HEK293T (cell line): ENCODE measurements around the gene SNTG2.

Experiments used
- ARNT ChIP-seq: fragments of 450-650 bp; IDR thresholded peaks from 2 replicates; pipeline ENCODE4 v1.6.1; 2017; ENCODE audit warnings: mild to moderate bottlenecking
- BHLHE40 ChIP-seq: fragments of 450-650 bp; IDR thresholded peaks from 2 replicates; pipeline ENCODE4 v1.6.1; 2016; ENCODE audit warnings: mild to moderate bottlenecking, moderate library complexity, borderline replicate concordance
- CTBP1 ChIP-seq: fragments of 450-650 bp; IDR thresholded peaks from 2 replicates; pipeline ENCODE4 v1.6.1; 2016; ENCODE audit warnings: borderline replicate concordance
- ELF4 ChIP-seq: fragments of 450-650 bp; IDR thresholded peaks from 2 replicates; pipeline ENCODE4 v1.6.1; 2017; ENCODE audit warnings: antibody characterized with exemption
- HDGF ChIP-seq: fragments of 450-650 bp; IDR thresholded peaks from 2 replicates; pipeline ENCODE4 v1.6.1; 2017; ENCODE audit warnings: antibody characterized with exemption, borderline replicate concordance
- LEF1 ChIP-seq: fragments of 450-650 bp; IDR thresholded peaks from 2 replicates; pipeline ENCODE4 v1.6.1; 2017; ENCODE audit warnings: mild to moderate bottlenecking, borderline replicate concordance
- SP1 ChIP-seq: fragments of 450-650 bp; IDR thresholded peaks from 2 replicates; pipeline ENCODE4 v1.6.1; 2017
- SUZ12 ChIP-seq: fragments of 450-650 bp; IDR thresholded peaks from 2 replicates; pipeline ENCODE4 v1.6.1; 2016; ENCODE audit warnings: mild to moderate bottlenecking
- TARDBP ChIP-seq: fragments of 450-650 bp; IDR thresholded peaks from 2 replicates; pipeline ENCODE4 v1.6.1; 2016
- TF ChIP-seq, protein P1 (sequence below): fragments of 450-650 bp; IDR thresholded peaks from 2 replicates; pipeline ENCODE4 v1.6.1; 2016

DNA sequence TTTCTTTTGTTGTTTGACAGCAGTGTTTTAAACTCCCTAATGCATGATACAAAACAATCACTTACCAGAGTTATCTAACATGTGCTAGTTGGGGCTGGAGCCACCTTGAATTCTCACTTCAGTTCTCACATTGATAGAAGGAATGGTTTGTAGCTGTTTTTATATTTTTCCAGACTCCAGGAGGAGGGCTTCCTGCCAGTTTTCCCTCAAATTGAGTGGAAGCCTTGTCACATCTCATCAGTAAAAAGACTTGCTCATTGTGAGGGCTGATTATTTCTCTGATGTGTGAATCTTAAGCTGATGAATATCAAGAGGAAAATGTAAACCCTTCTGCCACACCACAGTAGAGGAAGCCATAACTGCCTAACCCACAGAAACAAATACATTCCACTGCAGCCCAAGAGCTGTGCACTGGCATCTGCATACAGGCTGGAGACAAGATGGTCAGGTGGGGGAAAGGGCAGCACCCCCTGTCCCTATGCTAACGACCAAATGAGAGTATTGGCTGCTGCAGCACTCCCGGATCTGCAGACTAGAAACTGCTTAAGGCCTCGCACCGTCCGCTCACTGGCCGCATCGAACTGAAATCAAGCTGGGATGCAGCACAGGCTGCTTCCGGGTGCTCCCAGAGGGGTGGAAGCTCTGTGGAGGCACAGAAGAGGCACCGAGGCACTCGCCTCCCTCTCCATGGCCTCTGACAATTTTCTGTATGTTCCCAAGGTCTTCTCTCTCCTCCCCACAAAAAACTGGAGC, 388.9 kb downstream of the SNTG2 start:
- no peak for TF ChIP-seq ARNT
- no peak for TF ChIP-seq HDGF
- TF ChIP-seq BHLHE40: no peak
- no peak for TF ChIP-seq TARDBP
- no peak for TF ChIP-seq SP1
- TF ChIP-seq LEF1: no peak
- no peak for TF ChIP-seq SUZ12
- no peak for TF ChIP-seq ELF4
- TF ChIP-seq CTBP1: no peak
- TF ChIP-seq, protein P1, sequence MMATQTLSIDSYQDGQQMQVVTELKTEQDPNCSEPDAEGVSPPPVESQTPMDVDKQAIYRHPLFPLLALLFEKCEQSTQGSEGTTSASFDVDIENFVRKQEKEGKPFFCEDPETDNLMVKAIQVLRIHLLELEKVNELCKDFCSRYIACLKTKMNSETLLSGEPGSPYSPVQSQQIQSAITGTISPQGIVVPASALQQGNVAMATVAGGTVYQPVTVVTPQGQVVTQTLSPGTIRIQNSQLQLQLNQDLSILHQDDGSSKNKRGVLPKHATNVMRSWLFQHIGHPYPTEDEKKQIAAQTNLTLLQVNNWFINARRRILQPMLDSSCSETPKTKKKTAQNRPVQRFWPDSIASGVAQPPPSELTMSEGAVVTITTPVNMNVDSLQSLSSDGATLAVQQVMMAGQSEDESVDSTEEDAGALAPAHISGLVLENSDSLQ: no peak
